ENCODE results near the gene FAM168A.

DNA sequence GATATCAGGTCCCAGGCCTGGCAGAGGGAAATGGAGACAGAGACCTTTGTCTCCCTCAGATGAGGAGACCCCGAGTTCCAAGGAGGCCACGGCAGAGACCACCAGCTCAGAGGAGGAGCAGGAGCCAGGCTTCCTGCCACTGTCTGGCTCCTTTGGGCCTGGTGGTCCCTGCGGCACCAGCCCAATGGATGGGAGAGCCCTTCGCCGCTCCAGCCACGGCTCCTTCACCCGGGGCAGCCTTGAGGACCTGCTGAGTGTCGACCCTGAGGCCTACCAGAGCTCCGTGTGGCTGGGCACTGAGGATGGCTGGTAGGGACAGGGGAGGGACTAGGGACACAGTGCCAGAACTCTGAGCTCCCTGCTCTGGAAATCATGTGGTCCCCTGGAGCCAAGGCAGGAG lies 234.8 kb downstream of the FAM168A start:
- TF ChIP-seq ESRRA (IDR thresholded peaks at IDR 0.05; ENCODE audit: borderline replicate concordance, low read depth) (no peak), CHD1 (IDR thresholded peaks at IDR 0.05; ENCODE audit: low read length) (no peak), RFX5 (IDR thresholded peaks at IDR 0.05; ENCODE audit: low read depth, low read length) (no peak), FOXM1 (IDR thresholded peaks at IDR 0.05; ENCODE audit: low read depth) (no peak), FOXM1 (CRISPR knock-in tag; IDR thresholded peaks at IDR 0.05; ENCODE audit: low read depth) (no peak), TAF1 (IDR thresholded peaks at IDR 0.05; ENCODE audit: control insufficient read depth, extremely low read depth, insufficient read depth, low read length, severe bottlenecking) (no peak), MEF2A (IDR thresholded peaks at IDR 0.05; ENCODE audit: control insufficient read depth, low read depth, low read length) (no peak), ZNF263 (CRISPR knock-in tag; IDR thresholded peaks at IDR 0.05; ENCODE audit: borderline replicate concordance) (no peak), EZH2 (IDR thresholded peaks at IDR 0.05; ENCODE audit: borderline replicate concordance, low read depth, low read length) (no peak), NFIC (IDR thresholded peaks at IDR 0.05) (no peak)
- TF ChIP-seq, protein P1, sequence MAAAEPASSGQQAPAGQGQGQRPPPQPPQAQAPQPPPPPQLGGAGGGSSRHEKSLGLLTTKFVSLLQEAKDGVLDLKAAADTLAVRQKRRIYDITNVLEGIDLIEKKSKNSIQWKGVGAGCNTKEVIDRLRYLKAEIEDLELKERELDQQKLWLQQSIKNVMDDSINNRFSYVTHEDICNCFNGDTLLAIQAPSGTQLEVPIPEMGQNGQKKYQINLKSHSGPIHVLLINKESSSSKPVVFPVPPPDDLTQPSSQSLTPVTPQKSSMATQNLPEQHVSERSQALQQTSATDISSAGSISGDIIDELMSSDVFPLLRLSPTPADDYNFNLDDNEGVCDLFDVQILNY (CRISPR knock-in tag; IDR thresholded peaks at IDR 0.05): no peak
- TF ChIP-seq, protein P2, sequence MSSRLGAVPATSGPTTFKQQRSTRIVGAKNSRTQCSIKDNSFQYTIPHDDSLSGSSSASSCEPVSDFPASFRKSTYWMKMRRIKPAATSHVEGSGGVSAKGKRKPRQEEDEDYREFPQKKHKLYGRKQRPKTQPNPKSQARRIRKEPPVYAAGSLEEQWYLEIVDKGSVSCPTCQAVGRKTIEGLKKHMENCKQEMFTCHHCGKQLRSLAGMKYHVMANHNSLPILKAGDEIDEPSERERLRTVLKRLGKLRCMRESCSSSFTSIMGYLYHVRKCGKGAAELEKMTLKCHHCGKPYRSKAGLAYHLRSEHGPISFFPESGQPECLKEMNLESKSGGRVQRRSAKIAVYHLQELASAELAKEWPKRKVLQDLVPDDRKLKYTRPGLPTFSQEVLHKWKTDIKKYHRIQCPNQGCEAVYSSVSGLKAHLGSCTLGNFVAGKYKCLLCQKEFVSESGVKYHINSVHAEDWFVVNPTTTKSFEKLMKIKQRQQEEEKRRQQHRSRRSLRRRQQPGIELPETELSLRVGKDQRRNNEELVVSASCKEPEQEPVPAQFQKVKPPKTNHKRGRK (tag; IDR thresholded peaks at IDR 0.05): no peak
- TF ChIP-seq, protein P3, sequence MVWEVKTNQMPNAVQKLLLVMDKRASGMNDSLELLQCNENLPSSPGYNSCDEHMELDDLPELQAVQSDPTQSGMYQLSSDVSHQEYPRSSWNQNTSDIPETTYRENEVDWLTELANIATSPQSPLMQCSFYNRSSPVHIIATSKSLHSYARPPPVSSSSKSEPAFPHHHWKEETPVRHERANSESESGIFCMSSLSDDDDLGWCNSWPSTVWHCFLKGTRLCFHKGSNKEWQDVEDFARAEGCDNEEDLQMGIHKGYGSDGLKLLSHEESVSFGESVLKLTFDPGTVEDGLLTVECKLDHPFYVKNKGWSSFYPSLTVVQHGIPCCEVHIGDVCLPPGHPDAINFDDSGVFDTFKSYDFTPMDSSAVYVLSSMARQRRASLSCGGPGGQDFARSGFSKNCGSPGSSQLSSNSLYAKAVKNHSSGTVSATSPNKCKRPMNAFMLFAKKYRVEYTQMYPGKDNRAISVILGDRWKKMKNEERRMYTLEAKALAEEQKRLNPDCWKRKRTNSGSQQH (CRISPR knock-in tag; IDR thresholded peaks at IDR 0.05): no peak
